ENCODE data around the gene CHRDL2.

The CHRDL2 gene

DNA sequence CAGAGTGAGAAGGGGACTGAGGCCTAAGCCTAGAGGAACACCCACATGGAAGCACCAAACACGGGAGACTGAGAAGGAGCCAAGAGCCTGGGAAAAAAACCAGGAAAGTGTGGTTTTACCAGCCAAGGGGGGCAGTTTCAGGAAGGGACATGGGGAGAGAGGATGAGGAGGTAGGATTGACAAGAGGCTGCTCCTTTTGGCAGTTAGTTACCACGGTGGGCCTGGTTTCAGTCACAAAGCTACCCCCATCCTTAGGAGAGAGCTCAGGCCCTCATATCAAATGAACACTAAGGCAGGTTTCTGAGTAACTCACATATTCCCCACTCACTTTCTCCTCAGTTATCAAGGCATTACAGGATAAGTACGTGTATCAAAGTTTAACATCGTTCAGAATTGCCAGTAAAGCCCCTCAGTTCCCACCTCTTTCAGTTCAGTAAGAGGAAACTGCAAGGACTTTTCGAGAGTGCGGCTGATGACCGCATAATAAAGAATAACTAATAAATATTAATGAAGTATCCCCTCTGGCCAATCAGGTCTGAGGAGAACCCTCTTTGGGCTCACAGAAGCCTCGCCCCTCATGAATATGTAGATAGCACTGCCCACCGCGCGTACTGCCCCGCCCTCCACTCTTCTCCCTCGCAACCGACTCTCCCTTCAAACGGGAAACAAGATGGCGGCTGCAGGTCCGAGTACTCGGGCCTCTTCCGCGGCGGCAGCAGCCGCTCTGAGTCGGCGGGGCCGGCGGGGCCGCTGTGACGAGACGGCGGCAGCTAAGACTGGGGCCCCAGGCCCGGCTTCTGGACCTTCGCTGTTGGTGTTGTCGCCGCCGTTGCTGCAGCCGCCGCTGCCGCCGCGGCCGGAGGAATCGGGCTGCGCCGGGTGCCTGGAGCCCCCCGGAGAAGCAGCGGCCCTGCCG is 17.2 kb upstream of the CHRDL2 start, which contains the start of gene RNF169:
TSS of gene RNF169 (plus strand) at position 639 of the 916 bp plus-strand sequence. CDS start at position 671, 32 bp downstream.
- TF ChIP-seq, protein P1, sequence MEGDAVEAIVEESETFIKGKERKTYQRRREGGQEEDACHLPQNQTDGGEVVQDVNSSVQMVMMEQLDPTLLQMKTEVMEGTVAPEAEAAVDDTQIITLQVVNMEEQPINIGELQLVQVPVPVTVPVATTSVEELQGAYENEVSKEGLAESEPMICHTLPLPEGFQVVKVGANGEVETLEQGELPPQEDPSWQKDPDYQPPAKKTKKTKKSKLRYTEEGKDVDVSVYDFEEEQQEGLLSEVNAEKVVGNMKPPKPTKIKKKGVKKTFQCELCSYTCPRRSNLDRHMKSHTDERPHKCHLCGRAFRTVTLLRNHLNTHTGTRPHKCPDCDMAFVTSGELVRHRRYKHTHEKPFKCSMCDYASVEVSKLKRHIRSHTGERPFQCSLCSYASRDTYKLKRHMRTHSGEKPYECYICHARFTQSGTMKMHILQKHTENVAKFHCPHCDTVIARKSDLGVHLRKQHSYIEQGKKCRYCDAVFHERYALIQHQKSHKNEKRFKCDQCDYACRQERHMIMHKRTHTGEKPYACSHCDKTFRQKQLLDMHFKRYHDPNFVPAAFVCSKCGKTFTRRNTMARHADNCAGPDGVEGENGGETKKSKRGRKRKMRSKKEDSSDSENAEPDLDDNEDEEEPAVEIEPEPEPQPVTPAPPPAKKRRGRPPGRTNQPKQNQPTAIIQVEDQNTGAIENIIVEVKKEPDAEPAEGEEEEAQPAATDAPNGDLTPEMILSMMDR (IDR thresholded peaks at IDR 0.05; ENCODE audit: insufficient read depth, missing control alignments) = no peak
- FAIRE-seq (no peak), DNase-seq (ENCODE audit: insufficient read length, low spot score) (peak; percentile 95)

DNA sequence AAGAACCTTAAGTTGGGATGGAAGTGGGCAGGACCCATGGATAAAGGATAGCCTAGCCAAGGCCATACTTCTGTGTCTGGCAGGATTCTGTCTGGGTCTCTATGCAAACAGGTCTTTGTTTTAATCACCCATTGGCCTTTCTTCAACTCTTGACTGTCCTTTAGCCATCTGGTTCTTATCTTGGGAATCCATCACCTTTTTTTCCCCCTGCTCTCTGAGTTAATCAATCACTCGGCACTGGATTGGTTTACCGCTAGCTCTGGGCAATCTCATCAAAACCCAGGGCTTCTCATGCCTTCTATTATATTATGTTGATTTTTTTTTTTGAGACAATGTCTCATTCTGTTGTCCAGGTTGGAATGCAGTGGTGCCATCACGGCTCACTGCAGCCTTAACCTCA is 15.6 kb upstream of the CHRDL2 start:
- TF ChIP-seq, protein P1 (IDR thresholded peaks at IDR 0.05; ENCODE audit: insufficient read depth, missing control alignments) = no peak
- DNase-seq (ENCODE audit: insufficient read length, low spot score) = no peak
- no peak for FAIRE-seq

DNA sequence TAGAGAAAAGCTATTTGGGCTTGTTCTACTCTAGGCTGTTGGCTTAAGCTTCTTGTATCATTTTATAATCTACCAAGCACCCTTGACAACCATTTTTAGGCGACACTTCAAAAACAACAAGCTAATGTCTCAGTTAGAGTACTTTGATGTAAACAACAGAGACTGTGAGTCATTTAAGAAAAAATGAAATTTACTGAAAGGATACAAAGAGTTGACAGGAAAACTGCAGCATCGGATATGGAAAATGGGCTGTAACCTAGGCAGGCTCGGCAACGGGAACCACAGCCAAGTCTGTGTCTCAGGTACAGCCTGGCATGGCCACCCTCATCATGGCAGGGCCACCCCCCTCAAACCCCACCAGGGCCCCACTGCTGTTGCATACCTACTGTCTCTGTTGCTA is 13.1 kb upstream of the CHRDL2 start:
- DNase-seq (ENCODE audit: insufficient read length, low spot score) (no peak), FAIRE-seq (no peak)
- TF ChIP-seq, protein P1 (IDR thresholded peaks at IDR 0.05; ENCODE audit: insufficient read depth, missing control alignments) = no peak

DNA sequence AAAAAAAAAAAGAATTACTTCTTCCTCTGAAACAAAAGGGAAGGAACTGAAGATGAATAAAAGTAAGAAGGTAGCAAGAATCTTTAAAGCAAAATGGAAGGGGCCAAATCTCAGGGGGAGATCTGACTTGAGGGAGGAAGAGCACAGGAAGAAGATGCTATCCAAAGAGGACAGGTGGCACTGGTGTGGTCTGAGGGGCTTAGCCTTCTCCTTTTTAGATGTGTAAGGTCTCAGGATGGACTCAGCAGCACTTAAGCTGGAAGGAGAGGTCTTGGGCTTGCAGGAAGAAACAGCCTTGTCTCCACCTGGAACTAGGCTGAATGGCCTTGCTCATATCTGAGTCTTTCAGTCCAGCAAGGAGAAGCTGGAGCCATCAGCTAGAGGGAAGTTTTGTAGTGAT is 12.4 kb upstream of the CHRDL2 start:
- no peak for FAIRE-seq
- no peak for DNase-seq (ENCODE audit: insufficient read length, low spot score)
- TF ChIP-seq, protein P1 (IDR thresholded peaks at IDR 0.05; ENCODE audit: insufficient read depth, missing control alignments) = no peak

DNA sequence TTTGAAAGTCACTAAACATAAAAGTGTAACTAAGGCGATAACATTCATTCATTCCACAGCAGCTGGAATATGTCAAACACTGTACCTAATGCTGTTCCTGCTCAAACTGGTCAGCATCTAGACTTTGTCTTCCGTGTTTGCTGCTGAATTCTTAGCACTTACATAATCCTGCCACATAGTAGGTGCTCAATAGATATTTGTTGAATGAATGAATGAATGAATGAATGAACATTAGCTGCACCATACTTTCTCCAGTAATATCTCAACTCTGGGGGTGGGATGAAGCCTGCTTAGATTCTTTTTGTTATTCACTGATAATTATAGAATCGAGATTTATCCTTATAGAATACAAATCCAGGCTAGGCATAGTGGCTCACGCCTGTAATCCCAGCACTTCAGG is 10.8 kb upstream of the CHRDL2 start:
- FAIRE-seq (no peak), DNase-seq (ENCODE audit: insufficient read length, low spot score) (no peak)
- TF ChIP-seq, protein P1 (IDR thresholded peaks at IDR 0.05; ENCODE audit: insufficient read depth, missing control alignments) = no peak

DNA sequence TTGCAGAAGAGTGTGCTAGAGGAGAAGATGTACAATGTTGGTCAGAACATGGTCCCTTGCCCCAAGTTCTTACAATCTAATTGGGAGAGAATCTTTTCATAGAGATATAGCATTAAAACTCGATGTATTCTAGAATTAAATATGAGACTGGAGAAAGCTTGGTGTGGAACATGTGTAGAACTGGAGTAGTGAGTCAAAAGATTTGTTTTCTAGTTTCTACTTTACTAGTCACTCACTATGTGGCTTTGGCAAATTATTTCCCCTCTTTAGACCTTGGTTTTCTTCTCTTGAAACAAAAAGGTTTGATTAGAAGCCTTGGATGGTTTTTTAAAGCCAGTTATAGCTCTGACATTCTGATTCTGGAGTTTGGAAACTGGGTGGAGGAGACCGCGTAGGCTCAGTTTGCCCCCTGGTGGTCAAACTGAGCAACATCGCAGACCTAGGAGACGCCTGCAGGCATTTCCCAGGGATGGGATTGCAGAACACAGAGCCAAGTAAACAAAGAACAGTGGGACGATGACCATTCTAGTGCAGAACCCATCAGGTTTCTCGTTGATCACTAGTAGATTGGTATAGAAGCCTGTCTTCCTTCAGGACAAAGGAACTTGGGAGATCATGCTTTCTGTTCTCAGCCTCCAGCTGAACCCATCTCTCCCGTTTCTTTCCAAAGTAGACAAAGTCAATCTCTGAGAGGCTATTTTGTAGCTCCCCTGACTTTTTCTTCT is 8.5 kb upstream of the CHRDL2 start:
- FAIRE-seq (no peak), DNase-seq (ENCODE audit: insufficient read length, low spot score) (no peak)
- TF ChIP-seq, protein P1 (IDR thresholded peaks at IDR 0.05; ENCODE audit: insufficient read depth, missing control alignments) = peak; percentile 88
